Stimulated activated CD8-positive, alpha-beta memory T cell treated with anti-CD3 and anti-CD28 coated beads, Interleukin-7, amount 100 ng/mL, for 24 hours (primary cell): ENCODE results near the gene PSTPIP2.
A peak's percentile ranks its signal among the peaks of the same experiment; 100 is the strongest.
"Not testable (repeated sequence)": the region's sequence is repeated elsewhere in the genome, so short reads cannot be mapped to it uniquely, and the experiment has no call there.

Source experiments
- DNase-seq: peaks from one replicate; pipeline ENCODE4 v3.0.0-alpha.2; 2020; ENCODE audit warnings: low read depth

Gene PSTPIP2

GRCh38 chr18:45981821-45982220, 90.2 kb downstream of the PSTPIP2 start:
- no peak for DNase-seq

GRCh38 chr18:45980229-45980628, 91.8 kb downstream of the PSTPIP2 start:
- no peak for DNase-seq

- DNase-seq, result no peak
Observed at GRCh38 chr18:45978084-45978483, 94.0 kb downstream of the PSTPIP2 start.

GRCh38 chr18:45976974-45977373, 95.1 kb downstream of the PSTPIP2 start:
- no peak for DNase-seq

- DNase-seq, result no peak
Observed at GRCh38 chr18:45976566-45976965, 95.5 kb downstream of the PSTPIP2 start.

GRCh38 chr18:45974088-45974536, 97.9 kb downstream of the PSTPIP2 start:
- peak; percentile 14 for DNase-seq

- DNase-seq, result peak; percentile 82
Observed at GRCh38 chr18:45967007-45967706, 104.9 kb downstream of the PSTPIP2 start, which contains the start of gene EPG5. Gene EPG5, minus strand, starts transcription at chr18:45967329. Its CDS starts 90 bp downstream, at chr18:45967239.

GRCh38 chr18:45964913-45965312, 107.1 kb downstream of the PSTPIP2 start:
- not testable (repeated sequence) for DNase-seq

- no peak for DNase-seq
Observed at GRCh38 chr18:45962866-45963265, 109.2 kb downstream of the PSTPIP2 start.

- no peak for DNase-seq
Observed at GRCh38 chr18:45962461-45962860, 109.6 kb downstream of the PSTPIP2 start.

GRCh38 chr18:45959484-45959883, 112.6 kb downstream of the PSTPIP2 start:
- DNase-seq, result not testable (repeated sequence)

GRCh38 chr18:45958730-45959129, 113.3 kb downstream of the PSTPIP2 start:
- DNase-seq, result no peak

GRCh38 chr18:45958027-45958426, 114.0 kb downstream of the PSTPIP2 start:
- DNase-seq, result no peak

- no peak for DNase-seq
Observed at GRCh38 chr18:45957100-45957499, 115.0 kb downstream of the PSTPIP2 start.

GRCh38 chr18:45954070-45954934, 117.8 kb downstream of the PSTPIP2 start:
- no peak for DNase-seq

GRCh38 chr18:45951016-45951714, 120.9 kb downstream of the PSTPIP2 start:
- DNase-seq, result no peak

- no peak for DNase-seq
Observed at GRCh38 chr18:45945669-45946068, 126.4 kb downstream of the PSTPIP2 start.

- DNase-seq, result no peak
Observed at GRCh38 chr18:45940724-45941123, 131.3 kb downstream of the PSTPIP2 start.

GRCh38 chr18:45939236-45939635, 132.8 kb downstream of the PSTPIP2 start:
- no peak for DNase-seq

- DNase-seq, result no peak
Observed at GRCh38 chr18:45938488-45938935, 133.5 kb downstream of the PSTPIP2 start.

GRCh38 chr18:45935591-45936335, 136.3 kb downstream of the PSTPIP2 start:
- DNase-seq, result no peak
